Activated T-cell treated with anti-CD3 and anti-CD28 coated beads, Interleukin-2, amount 50 U/mL, for 24 hours (primary cell): ENCODE results near the gene BNC2.

ENCODE experiments used
- DNase-seq: peaks from one replicate; pipeline ENCODE4 v3.0.0-alpha.2; 2020
- H3K27ac Mint-ChIP-seq: 2 replicates; pipeline ENCODE4 v1.8.0; 2020; ENCODE audit warnings: mild to moderate bottlenecking, mixed read lengths
- H3K27me3 Mint-ChIP-seq: 2 replicates; pipeline ENCODE4 v1.8.0; 2020; ENCODE audit warnings: mixed read lengths
- H3K36me3 Mint-ChIP-seq: 2 replicates; pipeline ENCODE4 v1.8.0; 2020; ENCODE audit warnings: low read depth, mixed read lengths
- H3K4me1 Mint-ChIP-seq: 2 replicates; pipeline ENCODE4 v1.8.0; 2020; ENCODE audit warnings: low read depth, mixed read lengths
- H3K4me3 Mint-ChIP-seq: 2 replicates; pipeline ENCODE4 v1.8.0; 2020; ENCODE audit warnings: mild to moderate bottlenecking, moderate library complexity, mixed read lengths
- H3K9me3 Mint-ChIP-seq: 2 replicates; pipeline ENCODE4 v1.8.0; 2020; ENCODE audit warnings: mixed read lengths

The BNC2 gene

GRCh38 chr9:16391369-16391768 is 479.1 kb downstream of the BNC2 start:
- no peaks in the 10 kb centered on the region for H3K27me3 Mint-ChIP-seq
- H3K9me3 Mint-ChIP-seq, result peaks cover 5% of the 10 kb centered on the region
- H3K36me3 Mint-ChIP-seq, result no peaks in the 10 kb centered on the region
- H3K4me3 Mint-ChIP-seq, result no peak overlapping the region
- no peaks in the 10 kb centered on the region for H3K4me1 Mint-ChIP-seq
- DNase-seq, result no peak
- no peak overlapping the region for H3K27ac Mint-ChIP-seq

GRCh38 chr9:16387382-16387781 is 483.1 kb downstream of the BNC2 start:
- Mint-ChIP-seq H3K27ac (no peak overlapping the region), H3K4me1 (no peaks in the 10 kb centered on the region), H3K9me3 (peaks cover 8% of the 10 kb centered on the region), H3K4me3 (no peak overlapping the region), H3K27me3 (no peaks in the 10 kb centered on the region), H3K36me3 (no peaks in the 10 kb centered on the region)
- no peak for DNase-seq

- Mint-ChIP-seq H3K27ac (no peak overlapping the region), H3K27me3 (no peaks in the 10 kb centered on the region), H3K4me1 (no peaks in the 10 kb centered on the region), H3K9me3 (peaks cover 8% of the 10 kb centered on the region), H3K36me3 (no peaks in the 10 kb centered on the region), H3K4me3 (no peak overlapping the region)
- DNase-seq, result no peak
These were observed 483.7 kb downstream of the BNC2 start for GRCh38 chr9:16386827-16387077.

- Mint-ChIP-seq H3K4me3 (no peak overlapping the region), H3K27me3 (no peaks in the 10 kb centered on the region), H3K4me1 (no peaks in the 10 kb centered on the region)
These were observed 484.3 kb downstream of the BNC2 start for GRCh38 chr9:16386007-16386826.

GRCh38 chr9:16385590-16385989 is 484.9 kb downstream of the BNC2 start:
- Mint-ChIP-seq H3K9me3 (peaks cover 8% of the 10 kb centered on the region), H3K4me1 (no peaks in the 10 kb centered on the region), H3K27ac (no peak overlapping the region), H3K36me3 (no peaks in the 10 kb centered on the region), H3K4me3 (no peak overlapping the region), H3K27me3 (no peaks in the 10 kb centered on the region)
- DNase-seq, result no peak

More at GRCh38 chr9:16386007-16386826, 484.3 kb downstream of the BNC2 start:
- Mint-ChIP-seq H3K27ac (no peak overlapping the region), H3K36me3 (no peaks in the 10 kb centered on the region), H3K9me3 (peaks cover 8% of the 10 kb centered on the region)
- no peak for DNase-seq

GRCh38 chr9:16384993-16385392 is 485.5 kb downstream of the BNC2 start:
- Mint-ChIP-seq H3K27ac (no peak overlapping the region), H3K9me3 (peaks cover 8% of the 10 kb centered on the region), H3K4me1 (no peaks in the 10 kb centered on the region), H3K27me3 (no peaks in the 10 kb centered on the region), H3K36me3 (no peaks in the 10 kb centered on the region), H3K4me3 (no peak overlapping the region)
- no peak for DNase-seq

- Mint-ChIP-seq H3K36me3 (no peaks in the 10 kb centered on the region), H3K4me3 (no peak overlapping the region), H3K4me1 (no peaks in the 10 kb centered on the region), H3K27ac (no peak overlapping the region), H3K27me3 (no peaks in the 10 kb centered on the region), H3K9me3 (no peaks in the 10 kb centered on the region)
- no peak for DNase-seq
These were observed 493.2 kb downstream of the BNC2 start for GRCh38 chr9:16377311-16377710.

GRCh38 chr9:16371306-16371705 is 499.2 kb downstream of the BNC2 start:
- H3K9me3 Mint-ChIP-seq, result peaks cover 6% of the 10 kb centered on the region
- H3K27me3 Mint-ChIP-seq, result no peaks in the 10 kb centered on the region
- no peak overlapping the region for H3K27ac Mint-ChIP-seq
- H3K36me3 Mint-ChIP-seq, result no peaks in the 10 kb centered on the region
- H3K4me3 Mint-ChIP-seq, result no peak overlapping the region
- H3K4me1 Mint-ChIP-seq, result no peaks in the 10 kb centered on the region
- DNase-seq, result no peak

- H3K27ac Mint-ChIP-seq, result no peak overlapping the region
- H3K9me3 Mint-ChIP-seq, result peaks cover 11% of the 10 kb centered on the region
- H3K4me3 Mint-ChIP-seq, result no peak overlapping the region
- no peak for DNase-seq
- no peaks in the 10 kb centered on the region for H3K36me3 Mint-ChIP-seq
- no peaks in the 10 kb centered on the region for H3K27me3 Mint-ChIP-seq
- no peaks in the 10 kb centered on the region for H3K4me1 Mint-ChIP-seq
These were observed 499.8 kb downstream of the BNC2 start for GRCh38 chr9:16370647-16371046.

- no peaks in the 10 kb centered on the region for H3K36me3 Mint-ChIP-seq
- peaks cover 11% of the 10 kb centered on the region for H3K9me3 Mint-ChIP-seq
- H3K4me1 Mint-ChIP-seq, result no peaks in the 10 kb centered on the region
- H3K27ac Mint-ChIP-seq, result no peak overlapping the region
- H3K4me3 Mint-ChIP-seq, result no peak overlapping the region
- DNase-seq, result no peak
- no peaks in the 10 kb centered on the region for H3K27me3 Mint-ChIP-seq
These were observed 501.0 kb downstream of the BNC2 start for GRCh38 chr9:16369427-16369826.

GRCh38 chr9:16368237-16369087 is 502.0 kb downstream of the BNC2 start:
- peaks cover 11% of the 10 kb centered on the region for H3K9me3 Mint-ChIP-seq
- no peaks in the 10 kb centered on the region for H3K36me3 Mint-ChIP-seq
- no peak overlapping the region for H3K27ac Mint-ChIP-seq
- H3K27me3 Mint-ChIP-seq, result no peaks in the 10 kb centered on the region
- H3K4me3 Mint-ChIP-seq, result no peak overlapping the region
- H3K4me1 Mint-ChIP-seq, result no peaks in the 10 kb centered on the region
- DNase-seq, result no peak

GRCh38 chr9:16367605-16368231 is 502.8 kb downstream of the BNC2 start:
- H3K9me3 Mint-ChIP-seq, result peaks cover 11% of the 10 kb centered on the region
- H3K4me1 Mint-ChIP-seq, result no peaks in the 10 kb centered on the region
- H3K36me3 Mint-ChIP-seq, result no peaks in the 10 kb centered on the region
- no peak overlapping the region for H3K27ac Mint-ChIP-seq
- no peak for DNase-seq
- no peak overlapping the region for H3K4me3 Mint-ChIP-seq
- H3K27me3 Mint-ChIP-seq, result no peaks in the 10 kb centered on the region

GRCh38 chr9:16364347-16364746 is 506.1 kb downstream of the BNC2 start:
- no peaks in the 10 kb centered on the region for H3K4me1 Mint-ChIP-seq

GRCh38 chr9:16363916-16364315 is 506.6 kb downstream of the BNC2 start:
- H3K36me3 Mint-ChIP-seq, result no peaks in the 10 kb centered on the region
- no peak overlapping the region for H3K4me3 Mint-ChIP-seq
- H3K9me3 Mint-ChIP-seq, result peaks cover 11% of the 10 kb centered on the region
- no peak for DNase-seq
- H3K27me3 Mint-ChIP-seq, result no peaks in the 10 kb centered on the region
- H3K27ac Mint-ChIP-seq, result no peak overlapping the region
- H3K4me1 Mint-ChIP-seq, result no peaks in the 10 kb centered on the region

More at GRCh38 chr9:16364347-16364746, 506.1 kb downstream of the BNC2 start:
- H3K9me3 Mint-ChIP-seq, result peaks cover 11% of the 10 kb centered on the region
- no peak overlapping the region for H3K4me3 Mint-ChIP-seq
- no peak overlapping the region for H3K27ac Mint-ChIP-seq
- no peak for DNase-seq
- no peaks in the 10 kb centered on the region for H3K27me3 Mint-ChIP-seq
- no peaks in the 10 kb centered on the region for H3K36me3 Mint-ChIP-seq
